Measurements from ENCODE around the gene RPLP1. TPM values are rescaled to one million over a fixed set of nuclear protein-coding genes. Genes with fewer than 3 reads are reported as not detected.

RPLP1 gene
- total and polyA plus RNA-seq, 9 of the 15 experiments (the other 6 are each of a cell fraction or from before 2014, with no cell fraction given): 76.3 to 3,053 (median 847) TPM

DNA sequence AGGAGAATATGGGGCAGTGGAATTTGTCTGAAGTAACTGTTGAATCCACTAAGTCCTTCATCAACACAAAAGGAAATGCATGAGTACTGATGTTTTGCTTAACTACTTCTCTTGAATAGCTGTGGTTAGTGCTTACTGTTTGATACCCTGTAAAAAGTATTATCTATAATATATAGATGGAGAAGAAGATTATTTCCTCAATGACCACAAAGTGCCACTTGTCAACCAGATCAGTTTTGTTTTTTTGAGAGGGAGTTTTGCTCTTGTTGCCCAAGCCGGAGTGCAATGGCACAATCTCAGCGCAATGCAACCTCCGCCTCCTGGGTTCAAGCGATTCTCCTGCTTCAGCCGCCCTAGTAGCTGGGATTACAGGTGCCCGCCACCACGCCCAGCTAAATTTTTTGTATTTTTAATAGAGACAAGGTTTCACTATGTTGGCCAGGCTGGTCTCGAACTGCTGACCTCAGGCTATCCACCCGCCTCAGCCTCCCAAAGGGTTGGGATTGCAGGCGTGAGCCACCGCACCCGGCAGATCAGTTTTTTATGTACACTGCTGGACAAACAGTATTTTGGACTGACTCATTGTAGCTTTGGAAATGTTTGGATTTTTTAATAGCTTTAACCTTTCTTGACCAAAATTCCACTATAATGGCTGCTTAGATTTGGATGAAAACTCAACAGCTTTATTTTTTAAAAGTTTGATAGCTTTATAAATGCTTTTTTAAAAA is 1.5 kb upstream of the RPLP1 start:
- Histone ChIP-seq H3K27me3 (ENCODE audit: control insufficient read depth in 2 of 2, insufficient read depth in 2 of 2, low read length in 2 of 2) (no peaks in the 10 kb centered on the region), H3K9me1 (ENCODE audit: control insufficient read depth, insufficient read depth, low read length) (peaks cover 5% of the 10 kb centered on the region), H3K9me3 (replicated peaks; ENCODE audit: control insufficient read depth, insufficient read depth, low read depth, low read length) (no peaks in the 10 kb centered on the region), H3K4me3 (peak overlapping the region; percentile 98), H3K36me3 (ENCODE audit: control insufficient read depth, insufficient read depth, low read length) (peaks cover 58% of the 10 kb centered on the region), H2AFZ (ENCODE audit: low read depth, low read length) (peak overlapping the region; percentile 86), H3K79me2 (ENCODE audit: control insufficient read depth, insufficient read depth, low read length) (peaks cover 50% of the 10 kb centered on the region), H3K27ac (ENCODE audit: extremely low read depth, low read depth, low read length) (peak overlapping the region; percentile 90; the same call in 2 of the 3 replicates), H3K4me1 (replicated peaks in 1 of 2; ENCODE audit: control insufficient read depth in 2 of 2, insufficient read depth in 2 of 2, low read length in 2 of 2) (peaks cover 9 to 12% of the 10 kb centered on the region in 2 experiments; a peak in 4 of 5 replicates), H3K9ac (ENCODE audit: insufficient read depth in 1 of 2, low read depth in 2 of 2, low read length in 2 of 2) (peak overlapping the region; percentile 43 to 94; a peak in 2 of 4 replicates), H4K20me1 (replicated peaks; ENCODE audit: control insufficient read depth, insufficient read depth, low read length) (peaks cover 31% of the 10 kb centered on the region), H3K4me2 (ENCODE audit: insufficient read depth, low read length) (peak overlapping the region; percentile 88)
- BruUV-seq (replicated peaks): no TSS peak
- FAIRE-seq: no peak
- DNase-seq (ENCODE audit: extremely low read depth in 1 of 4, low spot score in 3 of 4): peak in 1 of 4 experiments; percentile 40
- CTCF ChIA-PET (ENCODE audit: low intra/inter-chr PET ratio): no interaction called here
- no peak for ATAC-seq
- intact Hi-C loops (cut with micrococcal nuclease) (loop anchor here (5.0 kb wide), 1 partner anchor 34 kb away; no protein-coding TSS in a partner anchor), in situ Hi-C loops (cut with MboI) (no loop called here)
- TF ChIP-seq ADNP (tag; IDR thresholded peaks at IDR 0.05): peak; percentile 36; the same call in 1 of the 2 replicates
- TF ChIP-seq, protein P1, sequence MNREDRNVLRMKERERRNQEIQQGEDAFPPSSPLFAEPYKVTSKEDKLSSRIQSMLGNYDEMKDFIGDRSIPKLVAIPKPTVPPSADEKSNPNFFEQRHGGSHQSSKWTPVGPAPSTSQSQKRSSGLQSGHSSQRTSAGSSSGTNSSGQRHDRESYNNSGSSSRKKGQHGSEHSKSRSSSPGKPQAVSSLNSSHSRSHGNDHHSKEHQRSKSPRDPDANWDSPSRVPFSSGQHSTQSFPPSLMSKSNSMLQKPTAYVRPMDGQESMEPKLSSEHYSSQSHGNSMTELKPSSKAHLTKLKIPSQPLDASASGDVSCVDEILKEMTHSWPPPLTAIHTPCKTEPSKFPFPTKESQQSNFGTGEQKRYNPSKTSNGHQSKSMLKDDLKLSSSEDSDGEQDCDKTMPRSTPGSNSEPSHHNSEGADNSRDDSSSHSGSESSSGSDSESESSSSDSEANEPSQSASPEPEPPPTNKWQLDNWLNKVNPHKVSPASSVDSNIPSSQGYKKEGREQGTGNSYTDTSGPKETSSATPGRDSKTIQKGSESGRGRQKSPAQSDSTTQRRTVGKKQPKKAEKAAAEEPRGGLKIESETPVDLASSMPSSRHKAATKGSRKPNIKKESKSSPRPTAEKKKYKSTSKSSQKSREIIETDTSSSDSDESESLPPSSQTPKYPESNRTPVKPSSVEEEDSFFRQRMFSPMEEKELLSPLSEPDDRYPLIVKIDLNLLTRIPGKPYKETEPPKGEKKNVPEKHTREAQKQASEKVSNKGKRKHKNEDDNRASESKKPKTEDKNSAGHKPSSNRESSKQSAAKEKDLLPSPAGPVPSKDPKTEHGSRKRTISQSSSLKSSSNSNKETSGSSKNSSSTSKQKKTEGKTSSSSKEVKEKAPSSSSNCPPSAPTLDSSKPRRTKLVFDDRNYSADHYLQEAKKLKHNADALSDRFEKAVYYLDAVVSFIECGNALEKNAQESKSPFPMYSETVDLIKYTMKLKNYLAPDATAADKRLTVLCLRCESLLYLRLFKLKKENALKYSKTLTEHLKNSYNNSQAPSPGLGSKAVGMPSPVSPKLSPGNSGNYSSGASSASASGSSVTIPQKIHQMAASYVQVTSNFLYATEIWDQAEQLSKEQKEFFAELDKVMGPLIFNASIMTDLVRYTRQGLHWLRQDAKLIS (CRISPR knock-in tag; IDR thresholded peaks at IDR 0.05): no peak
- TF ChIP-seq, protein P2, sequence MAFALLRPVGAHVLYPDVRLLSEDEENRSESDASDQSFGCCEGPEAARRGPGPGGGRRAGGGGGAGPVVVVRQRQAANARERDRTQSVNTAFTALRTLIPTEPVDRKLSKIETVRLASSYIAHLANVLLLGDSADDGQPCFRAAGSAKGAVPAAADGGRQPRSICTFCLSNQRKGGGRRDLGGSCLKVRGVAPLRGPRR (CRISPR knock-in tag; IDR thresholded peaks at IDR 0.05): no peak
- 0 out of 2 replicates have a peak, but pooled peaks have one; percentile 15 for TF ChIP-seq NKRF (IDR thresholded peaks at IDR 0.05; ENCODE audit: borderline replicate concordance)
- TF ChIP-seq, protein P3, sequence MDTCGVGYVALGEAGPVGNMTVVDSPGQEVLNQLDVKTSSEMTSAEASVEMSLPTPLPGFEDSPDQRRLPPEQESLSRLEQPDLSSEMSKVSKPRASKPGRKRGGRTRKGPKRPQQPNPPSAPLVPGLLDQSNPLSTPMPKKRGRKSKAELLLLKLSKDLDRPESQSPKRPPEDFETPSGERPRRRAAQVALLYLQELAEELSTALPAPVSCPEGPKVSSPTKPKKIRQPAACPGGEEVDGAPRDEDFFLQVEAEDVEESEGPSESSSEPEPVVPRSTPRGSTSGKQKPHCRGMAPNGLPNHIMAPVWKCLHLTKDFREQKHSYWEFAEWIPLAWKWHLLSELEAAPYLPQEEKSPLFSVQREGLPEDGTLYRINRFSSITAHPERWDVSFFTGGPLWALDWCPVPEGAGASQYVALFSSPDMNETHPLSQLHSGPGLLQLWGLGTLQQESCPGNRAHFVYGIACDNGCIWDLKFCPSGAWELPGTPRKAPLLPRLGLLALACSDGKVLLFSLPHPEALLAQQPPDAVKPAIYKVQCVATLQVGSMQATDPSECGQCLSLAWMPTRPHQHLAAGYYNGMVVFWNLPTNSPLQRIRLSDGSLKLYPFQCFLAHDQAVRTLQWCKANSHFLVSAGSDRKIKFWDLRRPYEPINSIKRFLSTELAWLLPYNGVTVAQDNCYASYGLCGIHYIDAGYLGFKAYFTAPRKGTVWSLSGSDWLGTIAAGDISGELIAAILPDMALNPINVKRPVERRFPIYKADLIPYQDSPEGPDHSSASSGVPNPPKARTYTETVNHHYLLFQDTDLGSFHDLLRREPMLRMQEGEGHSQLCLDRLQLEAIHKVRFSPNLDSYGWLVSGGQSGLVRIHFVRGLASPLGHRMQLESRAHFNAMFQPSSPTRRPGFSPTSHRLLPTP (IDR thresholded peaks at IDR 0.05; ENCODE audit: borderline replicate concordance, extremely low read depth, insufficient read length): peak; percentile 15
- 0 out of 4 replicates have a peak, but pooled peaks of 1 of the 2 experiments have one; percentile 58 for TF ChIP-seq MLLT1 (IDR thresholded peaks at IDR 0.05)
- POLR2A ChIA-PET: interaction anchor here (0.6 to 5.9 kb wide), 9 partner anchors 9 to 36 kb away, joined by 3 to 127 read pairs (median 25); partner anchors contain the start of gene KIF23
- WGBS (ENCODE audit: insufficient coverage, low coverage, missing lambda C conversion rate): 43% methylated on average over 12 of the region's 12 CpGs

Data from K562 (cell line).